NB4 (cell line): Measurements from ENCODE around the gene CMPK1.

Experiments
- DNase-seq: peaks from one replicate; pipeline ENCODE4 v3.0.0; 2010; ENCODE audit warnings: low read depth
- H3K4me3 ChIP-seq: one replicate; pipeline ENCODE4 v1.5.1; 2011; ENCODE audit warnings: mild to moderate bottlenecking, low read depth, low read length, moderate library complexity
- CTCF ChIP-seq: IDR thresholded peaks from one replicate; pipeline ENCODE4 v1.5.1; 2012; ENCODE audit warnings: low read depth, low read length
- MAX ChIP-seq: IDR thresholded peaks from 2 replicates; pipeline ENCODE4 v1.6.1; 2011; ENCODE audit warnings: low read depth, low read length
- MYC ChIP-seq: IDR thresholded peaks from 2 replicates; pipeline ENCODE4 v1.6.1; 2011; ENCODE audit warnings: low read depth, low read length
- POLR2A ChIP-seq: IDR thresholded peaks from 2 replicates; pipeline ENCODE4 v1.6.1; 2011; ENCODE audit warnings: mild to moderate bottlenecking; ENCODE audit not compliant: insufficient read length; ENCODE audit errors: extremely low read depth

CMPK1 gene

GRCh38 chr1:47385020-47385419 is 51.4 kb downstream of the CMPK1 start:
- no peak overlapping the region for H3K4me3 ChIP-seq
- TF ChIP-seq CTCF, result no peak
- no peak for TF ChIP-seq MAX
- no peak for TF ChIP-seq POLR2A
- no peak for TF ChIP-seq MYC
- DNase-seq, result no peak

GRCh38 chr1:47386268-47386667 is 52.7 kb downstream of the CMPK1 start:
- no peak for TF ChIP-seq POLR2A
- no peak for TF ChIP-seq MAX
- TF ChIP-seq CTCF, result no peak
- no peak for TF ChIP-seq MYC

GRCh38 chr1:47388030-47388890 is 54.7 kb downstream of the CMPK1 start:
- no peak for TF ChIP-seq CTCF
- TF ChIP-seq MAX, result no peak
- TF ChIP-seq MYC, result no peak
- TF ChIP-seq POLR2A, result no peak
- no peak overlapping the region for H3K4me3 ChIP-seq
- no peak for DNase-seq

More at GRCh38 chr1:47386268-47386667, 52.7 kb downstream of the CMPK1 start:
- no peak overlapping the region for H3K4me3 ChIP-seq
- DNase-seq, result no peak

GRCh38 chr1:47388891-47389238 is 55.3 kb downstream of the CMPK1 start:
- no peak overlapping the region for H3K4me3 ChIP-seq
- TF ChIP-seq POLR2A (no peak), MYC (peak; percentile 57; the same call in 1 of the 2 replicates), CTCF (peak; percentile 73), MAX (peak; percentile 53; the same call in 1 of the 2 replicates)
- peak; percentile 65 for DNase-seq

GRCh38 chr1:47389731-47390130 is 56.1 kb downstream of the CMPK1 start:
- H3K4me3 ChIP-seq, result no peak overlapping the region
- no peak for DNase-seq
- no peak for TF ChIP-seq MAX
- no peak for TF ChIP-seq MYC
- no peak for TF ChIP-seq POLR2A
- no peak for TF ChIP-seq CTCF

GRCh38 chr1:47390843-47391242 is 57.3 kb downstream of the CMPK1 start:
- DNase-seq, result no peak
- TF ChIP-seq POLR2A (no peak), MAX (no peak), CTCF (no peak), MYC (no peak)
- H3K4me3 ChIP-seq, result no peak overlapping the region
